Osteocyte (in vitro differentiated cells): ENCODE measurements around the gene EPHB1. TPM values are rescaled to one million over a fixed set of nuclear protein-coding genes. Genes with fewer than 3 reads are reported as not detected.

Experiments
- DNase-seq: peaks from one replicate; pipeline ENCODE4 v3.0.0; 2021; ENCODE audit warnings: mixed read lengths; ENCODE audit not compliant: unreplicated experiment; ENCODE audit errors: extremely low spot score
- H3K27ac Mint-ChIP-seq: one replicate; pipeline ENCODE4 v1.8.0; 2021; ENCODE audit warnings: mild to moderate bottlenecking, mixed read lengths; ENCODE audit not compliant: unreplicated experiment
- H3K27me3 Mint-ChIP-seq: one replicate; pipeline ENCODE4 v1.8.0; 2021; ENCODE audit warnings: mixed read lengths; ENCODE audit not compliant: unreplicated experiment
- H3K36me3 Mint-ChIP-seq: one replicate; pipeline ENCODE4 v1.8.0; 2021; ENCODE audit warnings: mixed read lengths; ENCODE audit not compliant: unreplicated experiment
- H3K4me1 Mint-ChIP-seq: one replicate; pipeline ENCODE4 v1.8.0; 2021; ENCODE audit warnings: mixed read lengths; ENCODE audit not compliant: unreplicated experiment
- H3K4me3 Mint-ChIP-seq: one replicate; pipeline ENCODE4 v1.8.0; 2021; ENCODE audit warnings: mild to moderate bottlenecking, moderate library complexity, mixed read lengths; ENCODE audit not compliant: unreplicated experiment
- H3K9me3 Mint-ChIP-seq: one replicate; pipeline ENCODE4 v1.8.0; 2021; ENCODE audit warnings: mixed read lengths; ENCODE audit not compliant: unreplicated experiment
- total RNA-seq: library from RNA; stranded (reverse); gene quantifications from 2 replicates; pipeline ENCODE4 v1.2.1, GENCODE V29; 2021
- TF ChIP-seq, protein P1 (sequence below): fragments of 200-600 bp; sonication (generic); IDR thresholded peaks from 2 replicates; pipeline ENCODE4 v1.5.0; 2021; ENCODE audit warnings: antibody characterized with exemption, mild to moderate bottlenecking, moderate library complexity

The EPHB1 gene
- total RNA-seq, 1 donor from 2014 or later = 0.75 TPM

DNA sequence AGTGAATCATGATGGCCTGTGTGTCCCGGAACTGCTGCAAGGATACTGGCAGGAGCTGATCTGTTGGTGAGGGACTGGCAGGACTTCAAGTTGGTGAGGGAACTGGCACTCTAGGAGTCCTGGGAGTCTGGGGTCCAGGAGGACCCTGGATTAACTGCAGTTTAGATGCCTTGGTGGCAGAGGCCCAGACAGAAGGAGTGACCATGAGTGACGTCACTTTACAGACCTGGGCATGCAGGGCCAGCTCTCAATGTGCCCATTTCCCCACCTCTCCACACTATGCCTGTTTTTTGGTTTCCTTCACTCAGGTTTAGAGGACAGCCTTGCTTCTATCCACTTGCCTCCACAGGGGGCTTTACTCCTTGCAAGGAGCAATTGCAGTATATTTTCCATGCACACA, 154.1 kb downstream of the EPHB1 start:
- no peak overlapping the region for H3K27ac Mint-ChIP-seq
- H3K4me1 Mint-ChIP-seq = no peaks in the 10 kb centered on the region
- H3K36me3 Mint-ChIP-seq = no peaks in the 10 kb centered on the region
- no peaks in the 10 kb centered on the region for H3K27me3 Mint-ChIP-seq
- TF ChIP-seq, protein P1, sequence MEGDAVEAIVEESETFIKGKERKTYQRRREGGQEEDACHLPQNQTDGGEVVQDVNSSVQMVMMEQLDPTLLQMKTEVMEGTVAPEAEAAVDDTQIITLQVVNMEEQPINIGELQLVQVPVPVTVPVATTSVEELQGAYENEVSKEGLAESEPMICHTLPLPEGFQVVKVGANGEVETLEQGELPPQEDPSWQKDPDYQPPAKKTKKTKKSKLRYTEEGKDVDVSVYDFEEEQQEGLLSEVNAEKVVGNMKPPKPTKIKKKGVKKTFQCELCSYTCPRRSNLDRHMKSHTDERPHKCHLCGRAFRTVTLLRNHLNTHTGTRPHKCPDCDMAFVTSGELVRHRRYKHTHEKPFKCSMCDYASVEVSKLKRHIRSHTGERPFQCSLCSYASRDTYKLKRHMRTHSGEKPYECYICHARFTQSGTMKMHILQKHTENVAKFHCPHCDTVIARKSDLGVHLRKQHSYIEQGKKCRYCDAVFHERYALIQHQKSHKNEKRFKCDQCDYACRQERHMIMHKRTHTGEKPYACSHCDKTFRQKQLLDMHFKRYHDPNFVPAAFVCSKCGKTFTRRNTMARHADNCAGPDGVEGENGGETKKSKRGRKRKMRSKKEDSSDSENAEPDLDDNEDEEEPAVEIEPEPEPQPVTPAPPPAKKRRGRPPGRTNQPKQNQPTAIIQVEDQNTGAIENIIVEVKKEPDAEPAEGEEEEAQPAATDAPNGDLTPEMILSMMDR = no peak
- DNase-seq = no peak
- no peaks in the 10 kb centered on the region for H3K9me3 Mint-ChIP-seq
- H3K4me3 Mint-ChIP-seq = no peak overlapping the region

DNA sequence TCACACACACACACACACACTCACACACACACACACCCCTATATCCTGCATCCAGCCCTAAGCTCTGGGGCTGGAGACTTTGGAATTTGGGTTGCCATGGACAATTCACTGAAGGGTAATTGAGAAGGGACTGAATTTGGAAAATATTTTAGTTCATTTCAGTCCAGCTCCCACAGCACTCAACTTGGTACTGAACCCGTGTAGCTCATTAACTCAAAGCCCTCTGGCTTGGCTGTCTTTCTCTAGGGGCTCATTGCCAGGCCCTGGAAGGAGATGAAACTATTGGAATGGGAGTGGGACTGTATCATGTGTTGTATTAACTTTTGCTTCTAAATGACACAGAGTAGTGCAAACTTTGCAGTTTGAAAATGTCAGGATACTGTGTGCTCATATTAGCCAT, 157.3 kb downstream of the EPHB1 start:
- TF ChIP-seq, protein P1 = no peak
- Mint-ChIP-seq H3K4me3 (no peak overlapping the region), H3K4me1 (no peaks in the 10 kb centered on the region), H3K27me3 (no peaks in the 10 kb centered on the region), H3K27ac (no peak overlapping the region), H3K36me3 (no peaks in the 10 kb centered on the region), H3K9me3 (no peaks in the 10 kb centered on the region)
- DNase-seq = no peak

DNA sequence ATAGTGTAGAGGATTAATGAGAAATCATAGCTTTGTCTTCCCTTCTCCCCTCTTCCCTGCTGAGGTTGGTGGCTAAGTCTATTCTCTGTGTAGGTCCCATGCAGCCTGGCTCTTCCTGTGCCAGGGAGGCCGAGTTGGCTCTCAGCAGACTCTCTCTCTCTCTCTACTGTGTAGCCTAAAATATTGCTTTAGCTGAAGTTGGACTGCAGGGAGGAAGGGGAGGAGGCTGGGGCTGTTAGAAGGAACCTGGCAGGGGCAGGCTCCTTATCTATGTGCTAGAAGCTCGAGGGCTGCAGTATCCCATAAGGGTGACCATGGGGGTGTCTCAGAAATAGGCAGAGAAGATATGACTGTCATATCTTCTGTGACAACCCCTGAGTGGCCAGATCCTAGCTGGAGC, 160.8 kb downstream of the EPHB1 start:
- Mint-ChIP-seq H3K27ac (no peak overlapping the region), H3K9me3 (no peaks in the 10 kb centered on the region), H3K36me3 (no peaks in the 10 kb centered on the region), H3K4me3 (no peak overlapping the region), H3K4me1 (no peaks in the 10 kb centered on the region), H3K27me3 (no peaks in the 10 kb centered on the region)
- TF ChIP-seq, protein P1 = no peak
- no peak for DNase-seq

DNA sequence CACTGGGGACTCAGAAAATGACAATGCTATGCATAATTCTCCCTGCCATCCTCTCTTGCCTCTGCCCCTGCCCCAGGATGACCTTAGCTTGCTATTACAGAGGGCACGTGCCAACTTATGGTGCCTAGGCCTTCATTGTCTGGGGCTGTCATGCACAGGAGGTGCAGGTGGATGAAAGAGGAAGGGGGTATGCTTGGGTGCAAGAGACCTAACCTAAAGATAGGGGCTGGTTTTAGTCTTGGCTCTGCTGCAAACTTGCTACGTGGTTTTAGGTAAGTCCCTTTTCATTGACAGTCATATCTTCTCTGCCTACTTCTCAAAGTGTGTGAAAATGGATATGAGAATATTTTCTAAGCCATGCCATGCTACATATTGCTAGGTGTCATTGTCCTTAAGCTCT, 161.3 kb downstream of the EPHB1 start:
- H3K27me3 Mint-ChIP-seq = no peaks in the 10 kb centered on the region
- no peaks in the 10 kb centered on the region for H3K36me3 Mint-ChIP-seq
- H3K27ac Mint-ChIP-seq = no peak overlapping the region
- no peaks in the 10 kb centered on the region for H3K4me1 Mint-ChIP-seq
- TF ChIP-seq, protein P1 = no peak
- H3K9me3 Mint-ChIP-seq = no peaks in the 10 kb centered on the region
- DNase-seq = no peak
- no peak overlapping the region for H3K4me3 Mint-ChIP-seq

DNA sequence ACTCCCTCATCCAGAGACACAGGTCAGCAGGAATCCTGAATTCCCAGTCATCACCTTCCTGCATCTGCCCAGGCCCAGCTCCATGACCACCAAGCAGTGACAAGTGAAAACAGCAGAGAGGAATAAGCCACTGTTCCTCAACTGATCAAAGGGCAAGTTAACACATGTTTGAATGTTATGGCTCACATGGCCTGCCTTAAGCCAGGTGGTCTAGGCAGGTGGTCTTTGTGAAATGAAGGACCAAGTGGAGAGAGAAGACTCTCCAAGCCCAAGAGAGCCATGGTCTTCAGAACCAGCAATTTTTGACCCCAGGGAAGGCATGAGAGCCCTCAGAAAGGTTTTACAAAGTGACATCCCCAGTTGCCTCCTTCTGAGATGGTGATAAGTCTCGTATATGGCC, 161.8 kb downstream of the EPHB1 start:
- Mint-ChIP-seq H3K4me3 (no peak overlapping the region), H3K9me3 (no peaks in the 10 kb centered on the region), H3K4me1 (no peaks in the 10 kb centered on the region), H3K27ac (no peak overlapping the region), H3K27me3 (no peaks in the 10 kb centered on the region), H3K36me3 (no peaks in the 10 kb centered on the region)
- TF ChIP-seq, protein P1 = no peak
- no peak for DNase-seq
